ENCODE measurements around the gene FSHR.

FSHR gene

DNA sequence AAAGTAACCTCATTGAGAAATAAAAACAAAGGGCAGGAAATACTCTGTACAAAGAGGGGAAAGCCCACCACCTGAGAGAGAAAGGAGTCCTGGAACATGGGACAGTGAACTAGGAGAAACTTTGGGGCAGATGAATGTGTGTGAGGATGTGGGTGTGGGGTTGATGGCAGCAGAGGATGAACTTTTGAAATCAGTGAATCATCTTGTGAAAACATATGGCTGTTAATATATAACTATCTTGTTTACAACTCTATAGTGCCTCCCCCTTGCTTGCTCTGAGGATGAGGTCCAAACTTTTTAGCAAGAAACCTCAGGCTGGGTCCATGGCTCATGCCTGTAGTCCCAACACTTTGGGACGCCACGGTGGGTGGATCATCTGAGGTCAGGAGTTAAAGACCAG is 227.0 kb downstream of the FSHR start:
- Histone ChIP-seq H3K9ac (ENCODE audit: low read length) (no peak overlapping the region), H3K36me3 (replicated peaks; ENCODE audit: insufficient read depth, low read length) (no peaks in the 10 kb centered on the region), H3K9me2 (replicated peaks; ENCODE audit: insufficient read depth, low read length) (no peaks in the 10 kb centered on the region), H3K79me2 (ENCODE audit: low read length) (no peaks in the 10 kb centered on the region), H3K4me2 (ENCODE audit: low read depth, low read length) (no peak overlapping the region), H3K27me3 (replicated peaks; ENCODE audit: insufficient read depth, low read length) (no peaks in the 10 kb centered on the region), H3K4me3 (ENCODE audit: low read length) (no peak overlapping the region), H2AFZ (ENCODE audit: low read length) (no peak overlapping the region), H3K27ac (ENCODE audit: low read length) (no peak overlapping the region), H3F3A (ENCODE audit: insufficient read depth, low read length) (no peaks in the 10 kb centered on the region), H3K4me1 (ENCODE audit: low read length) (no peaks in the 10 kb centered on the region), H4K20me1 (ENCODE audit: insufficient read depth, low read length) (no peaks in the 10 kb centered on the region), H3K9me3 (replicated peaks; ENCODE audit: insufficient read depth, low read length) (no peaks in the 10 kb centered on the region)
- no peak for DNase-seq
- TF ChIP-seq EZH2phosphoT487 (IDR thresholded peaks at IDR 0.05; ENCODE audit: low read length) (no peak), EZH2 (optimal IDR thresholded peaks at IDR 0.05; ENCODE audit: low read depth, low read length) (no peak)
- TF ChIP-seq, protein P1, sequence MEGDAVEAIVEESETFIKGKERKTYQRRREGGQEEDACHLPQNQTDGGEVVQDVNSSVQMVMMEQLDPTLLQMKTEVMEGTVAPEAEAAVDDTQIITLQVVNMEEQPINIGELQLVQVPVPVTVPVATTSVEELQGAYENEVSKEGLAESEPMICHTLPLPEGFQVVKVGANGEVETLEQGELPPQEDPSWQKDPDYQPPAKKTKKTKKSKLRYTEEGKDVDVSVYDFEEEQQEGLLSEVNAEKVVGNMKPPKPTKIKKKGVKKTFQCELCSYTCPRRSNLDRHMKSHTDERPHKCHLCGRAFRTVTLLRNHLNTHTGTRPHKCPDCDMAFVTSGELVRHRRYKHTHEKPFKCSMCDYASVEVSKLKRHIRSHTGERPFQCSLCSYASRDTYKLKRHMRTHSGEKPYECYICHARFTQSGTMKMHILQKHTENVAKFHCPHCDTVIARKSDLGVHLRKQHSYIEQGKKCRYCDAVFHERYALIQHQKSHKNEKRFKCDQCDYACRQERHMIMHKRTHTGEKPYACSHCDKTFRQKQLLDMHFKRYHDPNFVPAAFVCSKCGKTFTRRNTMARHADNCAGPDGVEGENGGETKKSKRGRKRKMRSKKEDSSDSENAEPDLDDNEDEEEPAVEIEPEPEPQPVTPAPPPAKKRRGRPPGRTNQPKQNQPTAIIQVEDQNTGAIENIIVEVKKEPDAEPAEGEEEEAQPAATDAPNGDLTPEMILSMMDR (IDR thresholded peaks at IDR 0.05; ENCODE audit: low read length), result no peak

DNA sequence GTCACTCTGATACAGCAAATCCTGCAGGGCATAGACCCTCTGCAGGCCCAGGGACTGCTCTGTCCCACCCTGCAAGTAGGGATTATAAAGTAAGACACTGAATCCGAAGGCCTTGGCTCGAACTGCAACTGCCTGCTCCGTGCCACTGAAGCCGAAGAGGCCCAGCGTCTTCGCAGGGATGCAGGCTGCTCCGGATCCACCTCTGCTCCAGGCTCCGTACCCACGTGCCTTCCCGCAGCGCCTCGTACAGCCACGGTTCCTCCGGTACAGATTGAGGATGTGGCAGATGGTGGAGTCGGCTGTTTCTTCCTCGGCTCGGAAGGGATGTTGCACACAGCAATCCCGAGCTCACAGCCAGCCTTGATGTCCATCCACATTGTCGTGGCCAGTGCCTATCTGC is 238.4 kb downstream of the FSHR start:
- Histone ChIP-seq H4K20me1 (ENCODE audit: insufficient read depth, low read length) (no peaks in the 10 kb centered on the region), H3F3A (ENCODE audit: insufficient read depth, low read length) (peaks cover 23% of the 10 kb centered on the region), H3K27ac (ENCODE audit: low read length) (peak overlapping the region; percentile 92; the same call in 1 of the 2 replicates), H3K4me3 (ENCODE audit: low read length) (no peak overlapping the region), H3K9me3 (replicated peaks; ENCODE audit: insufficient read depth, low read length) (0 out of 2 replicates have a peak, but pooled peaks cover 3% of the 10 kb centered on the region), H3K4me1 (ENCODE audit: low read length) (peaks cover 42% of the 10 kb centered on the region), H3K9me2 (replicated peaks; ENCODE audit: insufficient read depth, low read length) (no peaks in the 10 kb centered on the region), H3K4me2 (ENCODE audit: low read depth, low read length) (no peak overlapping the region), H3K9ac (ENCODE audit: low read length) (no peak overlapping the region), H3K36me3 (replicated peaks; ENCODE audit: insufficient read depth, low read length) (no peaks in the 10 kb centered on the region), H2AFZ (ENCODE audit: low read length) (no peak overlapping the region), H3K79me2 (ENCODE audit: low read length) (no peaks in the 10 kb centered on the region), H3K27me3 (replicated peaks; ENCODE audit: insufficient read depth, low read length) (no peaks in the 10 kb centered on the region)
- TF ChIP-seq, protein P1 (IDR thresholded peaks at IDR 0.05; ENCODE audit: low read length), result no peak
- TF ChIP-seq EZH2phosphoT487 (IDR thresholded peaks at IDR 0.05; ENCODE audit: low read length), result no peak
- TF ChIP-seq EZH2 (optimal IDR thresholded peaks at IDR 0.05; ENCODE audit: low read depth, low read length), result no peak
- no peak for DNase-seq

DNA sequence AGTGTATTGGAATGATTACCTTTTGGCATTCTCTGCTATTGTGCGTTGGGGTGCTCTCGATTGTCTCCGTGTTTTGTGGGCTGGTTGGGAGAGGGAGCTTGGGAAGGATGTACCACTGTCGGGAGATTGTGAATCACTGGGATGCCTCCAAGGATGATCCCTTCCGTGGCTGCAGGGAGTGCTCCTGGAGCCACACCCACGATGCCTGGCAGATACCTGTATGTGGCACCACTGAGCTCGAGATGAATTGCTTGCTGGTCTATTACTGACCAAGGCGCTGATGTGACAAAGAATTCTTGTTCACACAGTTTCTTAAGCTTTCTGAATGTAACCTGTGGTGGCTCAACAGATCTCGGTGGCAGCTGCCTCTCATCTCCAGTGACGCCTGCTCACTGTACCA is 239.1 kb downstream of the FSHR start:
- TF ChIP-seq, protein P1 (IDR thresholded peaks at IDR 0.05; ENCODE audit: low read length), result no peak
- TF ChIP-seq EZH2 (optimal IDR thresholded peaks at IDR 0.05; ENCODE audit: low read depth, low read length) (no peak), EZH2phosphoT487 (IDR thresholded peaks at IDR 0.05; ENCODE audit: low read length) (no peak)
- Histone ChIP-seq H4K20me1 (ENCODE audit: insufficient read depth, low read length) (no peaks in the 10 kb centered on the region), H3F3A (ENCODE audit: insufficient read depth, low read length) (peaks cover 23% of the 10 kb centered on the region), H3K79me2 (ENCODE audit: low read length) (no peaks in the 10 kb centered on the region), H3K4me2 (ENCODE audit: low read depth, low read length) (peak overlapping the region; percentile 51; the same call in 1 of the 2 replicates), H2AFZ (ENCODE audit: low read length) (no peak overlapping the region), H3K4me3 (ENCODE audit: low read length) (no peak overlapping the region), H3K27me3 (replicated peaks; ENCODE audit: insufficient read depth, low read length) (no peaks in the 10 kb centered on the region), H3K9me3 (replicated peaks; ENCODE audit: insufficient read depth, low read length) (0 out of 2 replicates have a peak, but pooled peaks cover 3% of the 10 kb centered on the region), H3K36me3 (replicated peaks; ENCODE audit: insufficient read depth, low read length) (no peaks in the 10 kb centered on the region), H3K9me2 (replicated peaks; ENCODE audit: insufficient read depth, low read length) (no peaks in the 10 kb centered on the region), H3K27ac (ENCODE audit: low read length) (peak overlapping the region; percentile 92; the same call in 1 of the 2 replicates), H3K9ac (ENCODE audit: low read length) (no peak overlapping the region), H3K4me1 (ENCODE audit: low read length) (peaks cover 42% of the 10 kb centered on the region)
- no peak for DNase-seq

All from MM.1S (cell line).